Stimulated activated CD8-positive, alpha-beta memory T cell treated with anti-CD3 and anti-CD28 coated beads, Interleukin-7, amount 100 ng/mL, for 24 hours (primary cell): ENCODE results near the gene GALNT1.
"Not testable (repeated sequence)": the region's sequence is repeated elsewhere in the genome, so short reads cannot be mapped to it uniquely, and the experiment has no call there.

Source experiments
- DNase-seq: peaks from one replicate; pipeline ENCODE4 v3.0.0-alpha.2; 2020; ENCODE audit warnings: low read depth

Gene GALNT1

GRCh38 chr18:35581546-35581897 is at the start of gene GALNT1:
Gene GALNT1, plus strand, starts transcription at chr18:35581740. Its CDS starts 72,923 bp downstream, at chr18:35654663.
- DNase-seq = no peak

GRCh38 chr18:35533916-35534405 is 47.6 kb upstream of the GALNT1 start:
- no peak for DNase-seq

DNA sequence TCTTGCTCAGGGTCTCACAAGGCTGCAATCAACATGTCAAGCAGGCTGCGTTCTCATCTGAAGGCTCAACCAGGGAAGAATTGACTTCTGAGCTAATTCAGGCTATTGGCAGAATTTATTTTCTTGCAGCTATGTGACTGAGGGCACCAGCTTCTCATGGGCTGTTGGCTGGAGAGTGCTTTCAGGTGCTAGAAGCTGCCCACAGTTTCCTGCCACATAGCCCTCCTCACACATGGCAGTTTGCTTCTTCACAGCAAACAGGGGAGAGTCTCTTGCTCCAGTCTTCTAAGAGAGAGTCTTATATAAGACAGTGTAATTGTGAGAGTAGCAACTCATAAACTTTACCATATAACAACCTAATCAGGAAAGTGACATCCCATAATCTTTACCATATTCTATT is 46.2 kb upstream of the GALNT1 start:
- no peak for DNase-seq

GRCh38 chr18:35542356-35542755 is 39.2 kb upstream of the GALNT1 start:
- DNase-seq = no peak

GRCh38 chr18:35547008-35547605 is 34.4 kb upstream of the GALNT1 start:
- DNase-seq = no peak

DNA sequence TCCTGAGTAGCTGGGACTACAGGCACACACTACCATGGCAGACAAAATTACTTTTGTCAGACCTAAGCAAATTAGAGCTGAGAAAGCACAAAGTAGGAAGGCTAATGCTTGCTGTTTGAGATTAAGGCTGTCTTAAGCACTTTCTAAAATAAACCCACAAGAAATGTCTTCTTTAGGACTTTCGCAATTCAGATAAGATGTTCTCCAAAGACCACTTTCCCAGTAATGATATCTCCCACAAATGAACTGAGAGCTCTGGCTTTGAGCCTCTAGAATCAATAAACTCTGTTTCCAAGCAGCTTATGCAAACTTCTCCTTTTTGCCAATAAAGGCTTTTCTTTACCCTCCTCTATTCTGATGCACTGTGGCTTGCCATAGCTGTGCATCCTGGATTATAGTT is 32.0 kb upstream of the GALNT1 start:
- DNase-seq = no peak

- DNase-seq = no peak
These were observed 28.2 kb upstream of the GALNT1 start for GRCh38 chr18:35553300-35553699.

- not testable (repeated sequence) for DNase-seq
These were observed 26.0 kb upstream of the GALNT1 start for GRCh38 chr18:35555538-35555937.

- no peak for DNase-seq
These were observed 21.7 kb upstream of the GALNT1 start for GRCh38 chr18:35559867-35560266.

GRCh38 chr18:35564795-35565453 is 16.6 kb upstream of the GALNT1 start:
- no peak for DNase-seq

DNA sequence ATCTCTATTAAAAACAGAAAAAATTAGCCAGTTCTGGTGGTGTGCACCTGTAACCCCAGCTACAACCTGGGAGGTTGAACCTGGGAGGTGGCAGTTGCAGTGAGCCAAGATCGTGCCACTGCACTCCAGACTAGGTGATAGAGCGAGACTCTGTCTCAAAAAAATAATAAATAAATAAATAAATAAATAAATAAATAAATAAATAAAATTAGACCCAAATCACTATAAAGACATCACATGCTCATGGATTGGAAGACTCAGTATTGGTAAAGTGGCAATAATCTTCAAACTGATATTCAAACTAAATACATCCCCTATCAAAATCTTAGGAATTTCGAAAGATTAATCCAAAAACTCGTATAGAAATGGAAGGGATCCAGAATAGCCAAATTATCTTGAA is 15.5 kb upstream of the GALNT1 start:
- DNase-seq = no peak

GRCh38 chr18:35570182-35570581 is 11.4 kb upstream of the GALNT1 start:
- no peak for DNase-seq

GRCh38 chr18:35571138-35571537 is 10.4 kb upstream of the GALNT1 start:
- no peak for DNase-seq

DNA sequence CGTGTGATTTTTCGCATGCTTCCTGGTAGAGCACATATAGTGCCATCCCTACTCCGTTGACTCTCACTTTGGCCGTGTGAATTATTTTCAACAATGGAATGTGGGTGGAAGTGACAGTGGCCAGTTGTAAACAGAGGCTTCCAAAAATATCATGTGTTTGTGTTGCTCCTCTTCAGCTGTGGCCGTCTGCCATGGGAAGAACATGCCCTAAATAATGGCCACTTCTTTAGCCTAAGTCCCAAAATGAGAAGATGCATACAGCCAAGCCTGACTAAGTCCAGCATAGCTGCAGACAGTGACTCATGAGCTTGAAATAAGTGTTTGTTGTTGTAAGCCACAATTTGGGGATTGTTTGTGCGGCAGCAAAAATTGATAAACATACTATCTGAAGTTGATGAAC is 8.9 kb upstream of the GALNT1 start:
- no peak for DNase-seq

DNA sequence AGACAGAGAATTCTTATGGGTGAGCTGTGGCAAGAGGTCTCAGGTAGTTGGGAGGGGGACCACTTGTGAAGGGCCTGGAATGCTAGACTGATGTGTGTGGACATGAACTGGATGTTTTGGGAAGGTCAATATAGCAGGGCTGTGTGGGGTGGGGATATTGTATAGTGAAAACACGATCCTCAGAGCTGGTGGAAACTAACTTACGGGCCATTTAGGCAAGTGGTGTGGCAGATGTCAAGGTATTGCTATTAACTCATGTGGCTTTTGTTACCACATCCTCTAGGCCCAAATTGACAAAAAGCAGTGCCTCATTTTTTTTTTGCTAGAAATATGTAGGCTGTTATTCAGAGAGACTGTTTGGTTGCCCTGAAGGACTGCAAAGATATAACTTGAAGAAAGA is 8.0 kb upstream of the GALNT1 start:
- DNase-seq = no peak

DNA sequence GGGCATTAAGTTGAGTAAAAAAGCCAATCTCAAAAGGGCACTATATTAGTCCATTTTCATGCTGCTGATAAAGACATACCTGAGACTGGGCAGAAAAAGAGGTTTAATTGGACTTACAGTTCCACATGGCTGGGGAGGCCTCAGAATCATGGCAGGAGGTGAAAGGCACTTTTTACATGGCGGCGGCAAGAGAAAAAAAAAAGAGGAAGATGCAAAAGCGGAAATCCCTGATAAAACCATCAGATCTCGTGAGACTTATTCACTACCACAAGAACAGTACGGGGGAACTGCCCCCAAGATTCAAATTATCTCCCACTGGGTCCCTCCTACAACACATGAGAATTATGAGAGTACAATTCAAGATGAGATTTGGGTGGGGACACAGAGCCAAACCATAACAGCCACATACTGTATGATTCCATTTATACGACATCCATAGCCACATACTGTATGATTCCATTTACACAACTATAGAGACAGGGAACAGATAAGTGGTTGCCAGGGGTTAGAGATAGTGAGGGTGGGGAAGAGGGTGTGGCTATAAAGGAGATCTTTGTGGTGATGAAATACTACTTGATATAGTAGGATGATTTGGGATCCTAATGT is 5.2 kb upstream of the GALNT1 start:
- DNase-seq = not testable (repeated sequence)

DNA sequence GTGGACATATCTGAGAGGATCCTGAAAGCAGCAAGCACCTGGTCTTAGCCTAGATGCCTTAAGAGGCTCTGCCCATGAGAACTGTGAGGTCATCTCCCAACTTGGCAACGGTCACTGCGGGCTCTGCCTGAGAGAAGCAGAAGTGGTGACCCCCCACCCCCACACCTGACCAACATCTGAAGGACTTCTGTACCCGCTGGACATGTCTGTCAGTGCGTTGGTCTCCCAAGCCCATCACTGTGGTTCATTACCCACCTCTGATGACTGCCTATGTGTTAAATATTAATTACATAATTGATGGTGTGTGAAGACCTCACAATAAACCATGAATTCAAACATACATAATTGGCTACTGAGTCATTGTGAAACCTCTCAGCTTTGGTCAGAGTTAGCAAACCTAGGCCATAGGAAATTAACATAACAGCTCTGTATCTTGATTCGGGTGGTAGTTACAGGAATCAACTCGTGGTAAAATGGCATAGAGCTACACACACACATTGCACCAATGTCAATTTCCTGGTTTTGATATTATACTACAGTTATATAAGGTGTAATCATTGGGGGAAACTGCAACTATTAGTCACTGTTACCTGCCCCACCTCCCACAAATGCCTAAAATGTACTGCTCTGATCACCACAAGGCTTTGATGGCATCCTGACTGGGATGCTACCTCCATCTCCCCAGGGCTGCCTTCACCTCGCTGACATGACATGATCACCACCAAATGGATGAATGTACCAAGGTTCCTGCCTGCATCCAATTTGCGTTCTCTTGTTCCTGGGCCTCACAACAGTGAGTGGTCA is 4.3 kb upstream of the GALNT1 start:
- no peak for DNase-seq

GRCh38 chr18:35578481-35578880 is 3.1 kb upstream of the GALNT1 start:
- DNase-seq = no peak

DNA sequence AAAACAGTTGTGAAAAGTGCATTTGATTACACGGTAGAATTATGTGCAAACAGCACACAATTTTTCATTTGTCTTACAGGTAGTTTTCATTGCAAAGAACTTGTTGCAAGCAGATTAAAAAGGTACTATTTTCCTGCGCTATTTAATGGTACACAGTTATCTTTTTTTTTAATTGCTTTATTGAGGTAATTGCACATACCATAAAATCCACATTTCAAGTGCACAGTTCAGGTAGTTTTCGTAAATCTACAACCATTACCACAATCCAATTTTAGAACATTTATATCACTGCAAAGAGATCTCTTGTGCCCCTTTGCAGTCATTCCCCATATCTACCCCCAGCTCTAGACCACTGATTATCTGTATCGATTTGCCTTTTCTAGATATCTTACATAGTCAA is 2.6 kb upstream of the GALNT1 start:
- no peak for DNase-seq

- no peak for DNase-seq
These were observed 620 bp upstream of the GALNT1 start for GRCh38 chr18:35580701-35581539.

DNA sequence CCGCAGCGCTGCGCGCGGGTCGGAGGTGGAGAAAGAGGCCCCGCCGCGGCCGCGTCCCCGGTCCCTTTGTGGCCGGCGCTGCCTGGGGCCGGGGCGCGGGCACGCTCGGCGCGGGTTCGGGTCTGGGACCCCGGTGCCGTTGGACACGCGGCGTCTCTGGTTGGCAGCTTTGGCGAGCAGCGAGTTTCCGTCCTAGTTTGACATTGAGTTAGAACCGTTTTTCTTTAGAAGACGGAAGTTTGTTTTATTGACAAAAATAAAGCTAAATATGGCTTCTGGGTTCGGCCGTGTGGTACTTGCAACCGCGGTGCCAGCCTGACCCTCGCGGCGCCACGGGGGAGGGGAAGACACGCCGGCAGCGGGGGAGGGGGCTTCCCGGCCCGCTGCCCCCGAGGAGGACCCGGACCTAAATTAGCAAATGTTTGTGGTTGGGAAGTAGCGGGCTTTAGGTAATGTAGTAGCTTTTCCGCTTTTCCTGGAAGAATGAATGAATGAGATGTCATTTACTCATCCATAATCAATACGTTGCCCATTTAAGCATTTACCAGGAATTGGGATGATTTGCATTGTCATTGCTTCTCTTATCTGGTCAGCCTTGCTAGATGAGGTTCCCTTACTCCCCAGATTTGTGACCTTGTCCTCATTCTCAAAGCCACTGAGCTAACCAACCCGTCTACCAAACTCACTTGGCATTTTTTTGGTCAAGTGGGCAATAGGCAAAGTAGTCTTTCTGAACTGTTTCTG is 530 bp downstream of the GALNT1 start:
- no peak for DNase-seq
